ENCODE measurements around the gene PTPN4. TPM values are rescaled to one million over a fixed set of nuclear protein-coding genes. Genes with fewer than 3 reads are reported as not detected.

PTPN4 gene
- total RNA-seq (ENCODE audit: low replicate concordance) = 15.3 and 20.5 TPM in 2 replicates

GRCh38 chr2:119759451-119760236, at the start of gene PTPN4:
Gene PTPN4, plus strand, starts transcription at chr2:119759922. Its CDS starts 49,932 bp downstream, at chr2:119809854.

GRCh38 chr2:120012771-120013596, 253.3 kb downstream of the PTPN4 start, which contains the start of gene EPB41L5:
Gene EPB41L5, plus strand, starts transcription at chr2:120013077. Its CDS starts 6,008 bp downstream, at chr2:120019085.

Other genes with a start within 250 kb of the PTPN4 start
- not detected in 2 replicates for gene SCTR, start 235.4 kb upstream of the PTPN4 start, total RNA-seq (ENCODE audit: low replicate concordance)
- gene CFAP221, start 215.5 kb upstream of the PTPN4 start, total RNA-seq (ENCODE audit: low replicate concordance) = 0.08 TPM in 1 of 2 replicates, not detected in the other
- gene TMEM177, start 80.7 kb upstream of the PTPN4 start, total RNA-seq (ENCODE audit: low replicate concordance) = 2.1 and 9.2 TPM in 2 replicates